Measurements from ENCODE around the gene OTP.

GRCh38 chr5:77644371-77645157 is 6.1 kb upstream of the OTP start:
- TF ChIP-seq EP300 (IDR thresholded peaks at IDR 0.05) (no peak), JUN (IDR thresholded peaks at IDR 0.05) (no peak), ZFP36 (IDR thresholded peaks at IDR 0.05; ENCODE audit: borderline replicate concordance, partially characterized antibody) (no peak), CTCF (IDR thresholded peaks at IDR 0.05) (no peak), REST (IDR thresholded peaks at IDR 0.05) (no peak), FOSB (CRISPR knock-in tag; IDR thresholded peaks at IDR 0.05) (no peak), RNF2 (IDR thresholded peaks at IDR 0.05; ENCODE audit: borderline replicate concordance, low read depth) (no peak), RFX5 (IDR thresholded peaks at IDR 0.05) (no peak)

Data from A549 (cell line).